Lower leg skin (tissue), 4 donors: ENCODE results near the gene SPATA46. TPM values are rescaled to one million over a fixed set of nuclear protein-coding genes. Genes with fewer than 3 reads are reported as not detected.
"Not testable (repeated sequence)": the region's sequence is repeated elsewhere in the genome, so short reads cannot be mapped to it uniquely, and the experiment has no call there.

Experiments
- DNase-seq, 2 donors: peaks; one replicate each; pipeline ENCODE4 v3.0.0-alpha.2; 2019; ENCODE audit warnings: low spot score in 2 of 2
- H3K4me3 ChIP-seq: fragments of 200-600 bp; sonication (generic); 2 replicates; pipeline ENCODE4 v1.5.1; 2017; ENCODE audit warnings: mild to moderate bottlenecking, low read depth; ENCODE audit not compliant: poor library complexity, severe bottlenecking
- POLR2A ChIP-seq, 2 donors: fragments of 450-650 bp; IDR thresholded peaks; one replicate each; pipeline ENCODE4 v1.6.1; 2016 to 2017; ENCODE audit warnings: antibody characterized with exemption in 2 of 2, mild to moderate bottlenecking in 1 of 2, moderate library complexity in 1 of 2
- WGBS, 2 donors: methylation state at CpG; one replicate each; pipeline ENCODE4 v1.1.5; 2018; 5-methylcytosine and 5-hydroxymethylcytosine counted together
- intact Hi-C: fragments of 100-400 bp; cut with DNase I; formaldehyde crosslinking; loops from one replicate; pipeline ENCODE4 v1.15.0; 2023; ENCODE audit warnings: low total_unique reads
- total RNA-seq, 4 donors: library from RNA; depleted of rRNA; stranded (reverse); fragments of >200 nt; gene quantifications; one replicate each; pipeline ENCODE4 v1.1.0, GENCODE V29; 2016
- TF ChIP-seq, protein P1 (sequence below), 3 donors: fragments of 450-650 bp; IDR thresholded peaks; one replicate each; pipeline ENCODE4 v1.5.1; 2016; ENCODE audit warnings: antibody characterized with exemption in 3 of 3, mild to moderate bottlenecking in 3 of 3, moderate library complexity in 2 of 3

Gene SPATA46
- total RNA-seq, 4 donors from 2014 or later = not detected

DNA sequence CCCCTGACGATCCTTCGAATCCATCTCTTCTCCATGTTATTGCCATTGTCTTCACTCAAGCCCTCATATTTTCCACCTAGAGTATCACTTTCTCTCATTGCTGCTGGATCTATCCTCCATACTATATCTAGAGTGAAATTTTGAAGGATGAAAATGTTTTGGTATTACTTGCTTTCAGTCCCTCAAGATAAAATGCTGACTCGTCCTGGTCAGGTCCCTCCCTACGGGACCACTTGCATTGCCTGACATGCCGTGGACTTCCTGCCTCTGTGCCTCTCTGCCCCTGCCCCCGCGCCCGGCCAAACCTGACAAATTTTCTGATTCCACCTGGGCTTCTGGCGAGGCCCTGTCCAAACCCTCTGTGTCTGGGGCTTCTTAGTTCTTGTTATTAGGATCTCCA lies 23.6 kb downstream of the SPATA46 start:
- intact Hi-C loops = loop anchor here (5.0 kb wide), 1 partner anchor 159 kb away; no protein-coding TSS in a partner anchor
- TF ChIP-seq POLR2A (IDR thresholded peaks at IDR 0.05) = no peak
- TF ChIP-seq, protein P1, sequence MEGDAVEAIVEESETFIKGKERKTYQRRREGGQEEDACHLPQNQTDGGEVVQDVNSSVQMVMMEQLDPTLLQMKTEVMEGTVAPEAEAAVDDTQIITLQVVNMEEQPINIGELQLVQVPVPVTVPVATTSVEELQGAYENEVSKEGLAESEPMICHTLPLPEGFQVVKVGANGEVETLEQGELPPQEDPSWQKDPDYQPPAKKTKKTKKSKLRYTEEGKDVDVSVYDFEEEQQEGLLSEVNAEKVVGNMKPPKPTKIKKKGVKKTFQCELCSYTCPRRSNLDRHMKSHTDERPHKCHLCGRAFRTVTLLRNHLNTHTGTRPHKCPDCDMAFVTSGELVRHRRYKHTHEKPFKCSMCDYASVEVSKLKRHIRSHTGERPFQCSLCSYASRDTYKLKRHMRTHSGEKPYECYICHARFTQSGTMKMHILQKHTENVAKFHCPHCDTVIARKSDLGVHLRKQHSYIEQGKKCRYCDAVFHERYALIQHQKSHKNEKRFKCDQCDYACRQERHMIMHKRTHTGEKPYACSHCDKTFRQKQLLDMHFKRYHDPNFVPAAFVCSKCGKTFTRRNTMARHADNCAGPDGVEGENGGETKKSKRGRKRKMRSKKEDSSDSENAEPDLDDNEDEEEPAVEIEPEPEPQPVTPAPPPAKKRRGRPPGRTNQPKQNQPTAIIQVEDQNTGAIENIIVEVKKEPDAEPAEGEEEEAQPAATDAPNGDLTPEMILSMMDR (IDR thresholded peaks at IDR 0.05) = no peak
- DNase-seq = no peak
- 89 to 91% methylated on average over 9 of the region's 9 CpGs for WGBS, 2 donors
- H3K4me3 ChIP-seq = no peak overlapping the region

- not testable (repeated sequence) for DNase-seq, H3K4me3 ChIP-seq
- intact Hi-C loops = loop anchor here (5.0 kb wide), 1 partner anchor 160 kb away; no protein-coding TSS in a partner anchor
- WGBS, 2 donors = 87 to 91% methylated on average over 3 of the region's 4 CpGs
Observed at GRCh38 chr1:162351874-162352273, 24.8 kb downstream of the SPATA46 start.

- WGBS, 2 donors = 86 to 88% methylated on average over 6 of the region's 6 CpGs
- intact Hi-C loops = loop anchor here (5.0 kb wide), 1 partner anchor 161 kb away; no protein-coding TSS in a partner anchor
- no peak overlapping the region for H3K4me3 ChIP-seq
- no peak for TF ChIP-seq POLR2A (IDR thresholded peaks at IDR 0.05)
- TF ChIP-seq, protein P1 (IDR thresholded peaks at IDR 0.05) = no peak
- no peak for DNase-seq
Observed at GRCh38 chr1:162351246-162351842, 25.3 kb downstream of the SPATA46 start.

GRCh38 chr1:162349635-162350330 lies 26.9 kb downstream of the SPATA46 start:
- intact Hi-C loops = loop anchor here (5.0 kb wide), 1 partner anchor 163 kb away; no protein-coding TSS in a partner anchor
- H3K4me3 ChIP-seq = no peak overlapping the region
- TF ChIP-seq POLR2A (IDR thresholded peaks at IDR 0.05) = no peak
- 49 to 50% methylated on average over 11 of the region's 11 CpGs for whole genome bisulfite sequencing, 2 donors
- DNase-seq = no peak

- intact Hi-C loops = no loop called here
Observed at GRCh38 chr1:162347281-162347680, 29.4 kb downstream of the SPATA46 start.

GRCh38 chr1:162343470-162343869 lies 33.2 kb downstream of the SPATA46 start:
- WGBS, 2 donors = 89 to 92% methylated on average over 5 of the region's 5 CpGs
- intact Hi-C loops = no loop called here
- H3K4me3 ChIP-seq = no peak overlapping the region
- no peak for TF ChIP-seq POLR2A (IDR thresholded peaks at IDR 0.05)
- TF ChIP-seq, protein P1 (IDR thresholded peaks at IDR 0.05) = no peak
- DNase-seq = no peak

More at GRCh38 chr1:162347281-162347680, 29.4 kb downstream of the SPATA46 start:
- TF ChIP-seq POLR2A (IDR thresholded peaks at IDR 0.05) = no peak
- TF ChIP-seq, protein P1 (IDR thresholded peaks at IDR 0.05) = no peak
- WGBS, 2 donors = 57 to 63% methylated on average over 3 of the region's 3 CpGs
- DNase-seq = no peak
- H3K4me3 ChIP-seq = no peak overlapping the region
